ENCODE measurements around the gene GOLGA6C.
A peak's percentile ranks its signal among the peaks of the same experiment; 100 is the strongest.
"Not testable (repeated sequence)": the region's sequence is repeated elsewhere in the genome, so short reads cannot be mapped to it uniquely, and the experiment has no call there.

The GOLGA6C gene

DNA sequence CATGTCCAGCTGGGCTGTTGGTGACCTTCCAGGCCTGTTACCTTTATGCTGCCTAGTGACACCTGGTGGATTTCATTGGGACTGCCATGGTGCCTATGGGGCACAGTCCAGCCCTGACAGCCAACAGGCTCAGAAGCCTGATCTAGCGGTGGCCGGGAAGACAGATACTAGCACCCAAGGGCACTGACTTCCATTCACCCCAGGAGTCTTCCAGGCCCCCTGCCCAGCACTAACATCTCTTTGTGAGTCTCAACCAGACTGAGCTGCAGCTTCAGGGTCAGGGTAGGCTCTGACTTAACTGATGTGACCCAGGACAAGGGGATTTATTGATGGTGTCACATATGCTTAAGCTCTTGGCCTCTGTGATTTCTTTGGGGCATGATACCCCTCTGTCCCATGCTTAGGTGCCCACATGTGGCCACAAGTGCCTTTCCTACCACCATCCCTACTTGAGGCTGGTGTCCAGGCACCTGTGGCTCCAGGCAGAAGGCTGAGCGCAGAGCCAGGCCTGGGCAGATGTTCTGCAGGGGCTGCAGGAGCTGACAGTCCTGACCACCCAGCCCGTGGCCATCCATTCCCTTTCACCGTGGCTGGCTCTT is 16.5 kb downstream of the GOLGA6C start:
- H3K27ac ChIP-seq, result not testable (repeated sequence)
- TF ChIP-seq, protein P1, sequence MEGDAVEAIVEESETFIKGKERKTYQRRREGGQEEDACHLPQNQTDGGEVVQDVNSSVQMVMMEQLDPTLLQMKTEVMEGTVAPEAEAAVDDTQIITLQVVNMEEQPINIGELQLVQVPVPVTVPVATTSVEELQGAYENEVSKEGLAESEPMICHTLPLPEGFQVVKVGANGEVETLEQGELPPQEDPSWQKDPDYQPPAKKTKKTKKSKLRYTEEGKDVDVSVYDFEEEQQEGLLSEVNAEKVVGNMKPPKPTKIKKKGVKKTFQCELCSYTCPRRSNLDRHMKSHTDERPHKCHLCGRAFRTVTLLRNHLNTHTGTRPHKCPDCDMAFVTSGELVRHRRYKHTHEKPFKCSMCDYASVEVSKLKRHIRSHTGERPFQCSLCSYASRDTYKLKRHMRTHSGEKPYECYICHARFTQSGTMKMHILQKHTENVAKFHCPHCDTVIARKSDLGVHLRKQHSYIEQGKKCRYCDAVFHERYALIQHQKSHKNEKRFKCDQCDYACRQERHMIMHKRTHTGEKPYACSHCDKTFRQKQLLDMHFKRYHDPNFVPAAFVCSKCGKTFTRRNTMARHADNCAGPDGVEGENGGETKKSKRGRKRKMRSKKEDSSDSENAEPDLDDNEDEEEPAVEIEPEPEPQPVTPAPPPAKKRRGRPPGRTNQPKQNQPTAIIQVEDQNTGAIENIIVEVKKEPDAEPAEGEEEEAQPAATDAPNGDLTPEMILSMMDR (conservative IDR thresholded peaks at IDR 0.05), result peak; percentile 97

DNA sequence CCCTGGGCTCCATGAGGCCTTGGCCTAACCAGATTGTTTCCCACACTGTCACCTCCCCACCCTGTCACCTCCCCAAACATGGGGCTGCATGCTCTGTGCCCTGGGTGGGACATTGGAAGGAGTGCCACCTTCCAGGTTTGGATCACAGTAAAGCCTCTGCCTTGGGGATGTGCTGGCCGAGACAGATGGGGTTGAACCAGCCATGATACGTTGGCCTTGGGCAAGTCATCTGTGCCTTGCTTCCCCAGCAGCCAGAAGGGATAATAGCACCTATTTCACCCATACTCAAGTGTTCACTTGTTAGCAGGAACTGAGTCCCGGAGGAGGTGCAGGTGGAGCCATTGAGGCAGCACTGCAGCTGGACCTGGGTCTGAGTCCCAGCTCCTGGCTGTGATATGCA is 17.5 kb downstream of the GOLGA6C start:
- not testable (repeated sequence) for H3K27ac ChIP-seq

DNA sequence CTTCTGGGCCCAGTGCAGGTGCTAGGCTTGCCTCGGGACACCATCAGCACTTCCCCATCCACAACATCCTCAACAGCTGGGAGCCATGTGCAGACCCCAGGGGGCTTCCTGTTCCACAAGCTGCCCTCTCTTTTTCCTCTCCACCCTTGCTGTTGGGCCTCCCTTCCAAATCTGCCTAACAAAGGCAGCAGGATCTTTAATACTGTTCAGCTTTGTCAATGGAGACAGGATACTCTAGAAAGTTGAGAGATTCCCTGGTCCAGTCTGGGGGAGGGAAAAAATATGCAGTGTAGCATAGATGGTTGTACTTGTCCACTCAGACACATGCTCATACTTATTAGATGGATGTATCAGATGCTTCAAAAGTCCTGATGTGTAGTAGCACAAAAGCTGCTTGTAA is 20.4 kb downstream of the GOLGA6C start:
- not testable (repeated sequence) for H3K27ac ChIP-seq

DNA sequence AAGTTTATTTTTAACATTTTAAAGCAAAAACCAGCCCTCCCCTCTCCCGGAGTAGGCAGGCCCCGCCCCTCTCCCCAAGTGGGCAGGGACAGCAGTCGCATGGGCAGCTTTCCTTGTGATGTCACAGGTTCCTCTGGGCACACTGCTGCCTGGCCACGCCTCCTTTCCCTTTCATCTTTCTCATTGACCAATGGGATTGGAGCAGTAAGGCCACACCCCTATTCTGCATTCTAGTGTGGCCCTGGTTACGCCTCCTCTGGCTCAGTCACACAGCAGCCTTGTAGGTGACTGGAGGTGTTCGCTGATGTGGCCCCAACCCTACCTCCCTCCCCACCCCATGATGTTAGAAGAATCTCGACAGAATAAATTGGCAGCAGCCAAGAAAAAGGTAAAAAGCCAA is 24.4 kb downstream of the GOLGA6C start, which contains the start of gene GOLGA6D:
TSS of gene GOLGA6D (plus strand) at position 264 of the 400 bp plus-strand sequence. CDS start at position 305, 41 bp downstream.
- H3K27ac ChIP-seq, result not testable (repeated sequence)

DNA sequence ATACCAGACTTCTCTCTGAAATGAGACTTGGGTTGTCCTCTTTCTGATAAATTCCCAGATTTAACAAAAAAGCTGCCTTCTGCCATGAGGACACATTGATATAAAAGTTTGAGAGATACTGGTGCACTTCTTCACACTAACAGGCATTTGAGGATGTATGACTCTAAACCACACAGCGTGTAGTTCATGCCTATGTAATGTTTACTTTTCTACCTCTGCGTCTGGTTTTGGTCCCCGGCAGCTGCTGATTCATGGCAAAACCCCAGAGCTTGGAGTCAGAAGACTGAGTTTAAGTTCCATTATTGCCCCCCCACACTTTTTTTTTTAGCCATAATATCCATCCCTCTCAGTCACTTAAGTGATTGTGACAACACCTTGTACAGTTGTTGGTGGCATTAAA is 26.0 kb downstream of the GOLGA6C start:
- not testable (repeated sequence) for H3K27ac ChIP-seq

DNA sequence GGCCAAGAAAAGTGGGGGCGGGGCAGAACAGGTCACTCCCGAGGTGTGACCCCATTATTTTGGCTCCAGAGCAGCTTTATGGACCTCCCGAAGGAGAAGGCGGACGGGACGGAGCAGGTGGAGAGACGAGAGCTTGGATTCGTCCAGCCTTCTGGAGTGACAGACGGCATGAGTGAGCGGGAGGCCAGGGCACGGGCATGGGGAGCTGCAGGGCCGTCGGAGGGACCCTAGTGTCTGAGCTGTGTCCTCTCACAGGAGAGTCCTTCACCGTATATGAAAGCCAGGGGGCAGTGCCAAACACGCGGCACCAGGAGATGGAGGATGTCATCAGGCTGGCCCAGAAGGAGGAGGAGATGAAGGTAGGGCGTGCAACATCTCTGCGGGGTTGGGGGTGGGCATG is 35.5 kb downstream of the GOLGA6C start:
- H3K27ac ChIP-seq, result not testable (repeated sequence)

DNA sequence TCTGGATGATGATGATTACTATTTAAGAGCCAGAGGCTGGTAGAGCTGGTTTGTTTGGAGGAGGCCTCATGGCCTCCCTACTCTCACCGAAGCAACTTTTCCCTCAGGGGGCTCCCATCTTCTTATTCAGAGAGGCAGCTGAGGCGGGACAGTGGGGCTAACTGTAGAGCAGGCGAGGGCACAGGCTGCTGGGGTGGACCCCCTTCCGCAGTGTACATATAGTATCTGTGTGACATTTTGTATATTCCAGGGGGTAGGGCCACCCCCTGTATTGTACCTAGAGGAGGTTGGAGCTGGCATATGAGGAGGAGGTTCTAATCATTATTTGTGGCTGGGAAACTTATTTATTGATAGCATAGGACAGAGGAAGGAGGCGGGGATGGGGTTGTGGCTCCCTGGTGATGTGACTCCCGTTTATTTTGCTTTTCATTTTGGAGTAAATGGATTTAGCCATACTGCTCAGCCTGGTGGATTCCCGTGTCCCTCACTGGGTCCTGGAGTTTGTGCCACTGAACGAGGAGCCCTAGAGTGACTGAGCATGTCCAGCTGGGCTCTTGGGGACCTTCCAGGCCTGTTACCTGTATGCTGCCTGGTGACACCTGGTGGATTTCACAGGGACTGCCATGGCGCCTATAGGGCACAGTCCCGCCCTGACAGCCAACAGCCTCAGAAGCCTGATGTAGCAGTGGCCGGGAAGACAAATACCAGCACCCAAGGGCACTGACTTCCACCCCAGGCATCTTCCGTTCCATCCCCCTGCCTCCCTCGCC is 40.6 kb downstream of the GOLGA6C start:
- not testable (repeated sequence) for H3K27ac ChIP-seq

DNA sequence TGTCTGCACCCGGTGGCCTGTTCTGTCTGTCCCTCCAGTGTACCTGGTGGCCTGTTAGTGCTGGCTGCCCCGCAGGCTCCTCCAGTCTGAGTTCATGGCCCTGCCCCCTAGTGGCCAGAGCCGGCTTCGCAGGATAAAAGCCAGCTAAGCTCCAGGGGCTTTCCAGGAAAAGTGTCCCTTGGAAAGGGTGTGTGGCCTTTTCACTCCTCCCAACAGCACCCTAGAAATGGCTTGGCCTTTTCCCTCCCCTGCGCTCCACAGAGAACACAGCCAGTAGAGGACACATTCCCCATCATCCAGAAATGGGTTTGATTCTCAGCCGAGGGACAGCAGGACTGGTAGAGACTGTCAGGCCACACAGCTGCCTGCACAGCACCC is 41.2 kb downstream of the GOLGA6C start:
- TF ChIP-seq, protein P1 (conservative IDR thresholded peaks at IDR 0.05), result peak; percentile 69
- H3K27ac ChIP-seq, result not testable (repeated sequence)

DNA sequence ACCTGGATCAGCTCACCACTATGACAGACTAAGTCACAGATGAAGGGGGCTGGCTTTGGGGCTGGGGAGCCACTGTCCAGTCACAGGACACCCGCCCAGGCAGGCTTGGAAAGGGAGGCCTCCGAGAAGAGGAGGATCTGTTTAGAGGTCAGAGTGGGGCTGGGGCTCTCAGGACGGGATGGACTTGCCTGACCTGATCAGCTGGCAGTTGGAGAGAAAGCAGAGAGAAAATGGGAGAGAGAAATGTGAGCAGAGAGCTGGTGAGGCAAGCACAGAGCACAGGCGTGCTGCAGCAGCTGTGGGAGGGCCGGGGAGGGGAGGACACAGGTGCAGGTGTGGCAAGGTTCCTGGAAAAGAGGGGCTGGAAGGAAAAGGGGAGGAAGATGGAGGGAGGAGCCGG is 41.9 kb downstream of the GOLGA6C start:
- H3K27ac ChIP-seq, result not testable (repeated sequence)

DNA sequence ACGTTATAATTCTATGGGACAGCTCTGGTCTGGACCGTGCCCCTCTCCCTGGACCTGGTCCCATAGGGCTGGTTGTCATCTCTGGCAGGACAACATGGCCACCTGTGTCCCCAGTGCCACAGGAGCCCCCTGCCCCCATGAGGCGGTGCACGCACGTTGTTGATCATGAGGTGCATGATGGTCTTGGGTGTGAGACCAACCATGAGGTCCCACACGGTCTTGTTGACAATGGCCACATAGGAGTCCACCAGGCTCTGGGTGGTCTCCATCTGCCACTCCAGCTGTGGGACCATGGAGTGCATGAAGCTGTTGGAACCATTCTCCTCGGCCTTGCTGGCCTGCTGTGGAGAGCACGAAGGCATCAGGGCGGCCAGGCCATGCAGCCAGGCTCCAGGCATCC is 44.2 kb downstream of the GOLGA6C start:
- H3K27ac ChIP-seq, result no peak overlapping the region
- TF ChIP-seq, protein P1 (conservative IDR thresholded peaks at IDR 0.05), result no peak
- TF ChIP-seq ZFX (IDR thresholded peaks at IDR 0.05), result no peak

DNA sequence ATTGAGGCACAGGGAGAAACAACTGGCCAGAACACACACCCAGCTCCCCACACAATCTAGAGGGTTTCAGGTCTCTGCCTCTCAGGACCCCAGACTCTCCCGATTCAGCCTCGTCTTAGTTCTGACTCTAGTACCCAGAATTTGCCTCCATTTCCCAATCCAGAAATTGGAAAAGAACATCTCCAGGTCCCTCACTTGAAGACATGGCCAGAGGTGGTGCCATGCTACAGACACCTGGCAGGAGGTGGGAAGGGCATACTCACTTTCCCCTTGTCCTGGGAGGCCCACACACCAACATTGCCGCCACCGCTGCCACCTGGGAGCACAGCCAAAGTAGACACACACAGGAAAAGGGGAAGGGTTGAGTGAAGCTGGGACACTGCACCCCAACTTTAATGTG is 44.6 kb downstream of the GOLGA6C start:
- not testable (repeated sequence) for H3K27ac ChIP-seq

DNA sequence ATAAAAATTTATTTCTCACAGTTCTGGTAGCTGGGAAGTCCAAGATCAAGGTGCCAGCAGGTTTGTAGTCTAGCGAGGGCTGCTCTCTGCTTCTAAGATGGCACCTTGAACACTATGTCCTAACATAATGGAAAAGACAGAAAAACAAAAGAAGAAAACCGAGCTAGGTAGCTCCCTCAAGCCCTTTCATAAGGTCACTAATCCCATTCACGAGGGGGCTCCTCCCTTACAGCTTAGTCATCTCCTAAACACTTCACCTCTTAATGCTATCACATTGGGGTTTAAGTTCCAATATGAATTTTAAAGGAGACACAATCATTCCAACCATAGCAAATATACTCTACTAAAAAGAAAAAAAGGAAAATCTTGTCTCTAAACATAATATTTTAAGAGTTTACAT is 48.1 kb downstream of the GOLGA6C start:
- no peak overlapping the region for H3K27ac ChIP-seq
- TF ChIP-seq, protein P1 (conservative IDR thresholded peaks at IDR 0.05), result no peak
- TF ChIP-seq ZFX (IDR thresholded peaks at IDR 0.05), result no peak
